GM12891 (cell line): ENCODE results near the gene RPEL1.
"Not testable (repeated sequence)": the region's sequence is repeated elsewhere in the genome, so short reads cannot be mapped to it uniquely, and the experiment has no call there.

Experiments used
- POLR2A ChIP-seq: IDR thresholded peaks from 2 replicates; pipeline ENCODE4 v1.6.1; 2011; ENCODE audit warnings: low read depth, low read length, control low read depth
- POLR2AphosphoS5 ChIP-seq: IDR thresholded peaks from 2 replicates; pipeline ENCODE4 v1.6.1; 2011; ENCODE audit warnings: low read depth, low read length, control low read depth
- POU2F2 ChIP-seq: IDR thresholded peaks from 2 replicates; pipeline ENCODE4 v1.6.1; 2011; ENCODE audit warnings: low read depth, mild to moderate bottlenecking, control low read depth, low read length, moderate library complexity
- SPI1 ChIP-seq: IDR thresholded peaks from 2 replicates; pipeline ENCODE4 v1.6.1; 2011; ENCODE audit warnings: low read depth, low read length, control low read depth

GRCh38 chr10:103205401-103205800 lies 40.3 kb upstream of the RPEL1 start:
- not testable (repeated sequence) for TF ChIP-seq POLR2A, POLR2AphosphoS5, SPI1, POU2F2
